Motor neuron (in vitro differentiated cells): ENCODE results near the gene SPOCK1. TPM values are rescaled to one million over a fixed set of nuclear protein-coding genes. Genes with fewer than 3 reads are reported as not detected.
"Not testable (repeated sequence)": the region's sequence is repeated elsewhere in the genome, so short reads cannot be mapped to it uniquely, and the experiment has no call there.

Experiments used
- ATAC-seq, 8 experiments: fragments of 200-7000 bp; cut with Tn5 transposase; replicated peaks in 6 of 8; 2 replicates each; pipeline ENCODE4 v1.8.0; 2021; ENCODE audit warnings: mild to moderate bottlenecking in 8 of 8, moderate library complexity in 8 of 8
- H3K27ac ChIP-seq, 2 donors: fragments of 250-450 bp; sonication (Bioruptor Pico); 2 replicates each; pipeline ENCODE4 v1.9.0; 2021; ENCODE audit warnings: antibody characterized with exemption in 2 of 2, mild to moderate bottlenecking in 2 of 2, moderate library complexity in 1 of 2
- H3K4me1 ChIP-seq, 2 donors: fragments of 250-450 bp; sonication (Bioruptor Pico); replicated peaks in 1 of 2; 2 replicates each; pipeline ENCODE4 v1.6.1; 2021; ENCODE audit warnings: antibody characterized with exemption in 2 of 2, mild to moderate bottlenecking in 2 of 2, moderate library complexity in 1 of 2
- H3K4me3 ChIP-seq, 5 donors: fragments of 250-450 bp; sonication (Bioruptor Pico); 2 replicates each; pipeline ENCODE4 v1.9.0; 2021; ENCODE audit warnings: antibody characterized with exemption in 5 of 5, mild to moderate bottlenecking in 5 of 5, moderate library complexity in 4 of 5
- WGBS, 10 experiments: fragments of 450-650 bp; shearing (Covaris generic); methylation state at CpG; one replicate each; pipeline ENCODE4 v1.0.0; 2022; 5-methylcytosine and 5-hydroxymethylcytosine counted together
- in situ Hi-C, 9 experiments: fragments of 400-800 bp; cut with MboI; loops; one replicate each; pipeline ENCODE4 v1.15.0; 2021; ENCODE audit warnings: low sequenced_read_pairs in 9 of 9, low pct_unique_long_range_greater_than_20kb in 2 of 9; ENCODE audit not compliant: unreplicated experiment in 9 of 9
- total RNA-seq, 8 experiments: library from RNA; unstranded; fragments of 300-600 nt; gene quantifications; 2 replicates each; pipeline versions ENCODE4 v1.2.3 to v1.2.4, GENCODE V29; 2022

The SPOCK1 gene
- total RNA-seq, 8 experiments from 2014 or later = 9.4 to 154 (median 25.1) TPM

DNA sequence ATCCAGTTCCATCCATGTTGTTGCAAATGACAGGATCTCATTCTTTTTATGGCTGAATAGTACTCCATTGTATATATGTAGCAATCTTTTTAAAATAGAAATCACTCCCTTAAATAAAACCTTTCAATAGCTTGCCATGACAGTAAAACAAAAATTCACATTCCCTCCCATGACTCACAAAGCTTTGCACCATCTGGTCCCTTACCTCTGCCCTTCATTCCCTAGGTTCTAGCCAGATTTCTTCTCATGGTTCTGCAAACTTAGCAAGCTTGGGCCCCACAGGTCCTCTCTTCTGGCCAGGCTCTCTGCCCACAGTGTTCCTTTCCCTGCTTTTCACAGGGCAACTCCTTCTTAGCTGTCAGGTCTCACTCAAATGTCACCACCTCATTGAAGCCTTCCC is 4.3 kb upstream of the SPOCK1 start:
- no peak for ATAC-seq
- in situ Hi-C loops = loop anchor here in 3 of 9 experiments (10.0 to 25.0 kb wide), 2 partner anchors 691 to 699 kb away; no protein-coding TSS in a partner anchor
- Histone ChIP-seq H3K4me1 (peaks cover 0 to 8% of the 10 kb centered on the region in 2 donors), H3K27ac (no peak overlapping the region), H3K4me3 (no peak overlapping the region)

- ATAC-seq = no peak
- 54 to 100% (median 81%) methylated on average over 2 to 6 of the region's 8 CpGs; no CpG with 5 or more reads in 1 of the 10 experiments for WGBS, 10 experiments
- peaks cover 0 to 8% of the 10 kb centered on the region in 2 donors for H3K4me1 ChIP-seq
- in situ Hi-C loops = loop anchor here in 3 of 9 experiments (10.0 to 25.0 kb wide), 2 partner anchors 690 to 698 kb away; no protein-coding TSS in a partner anchor
- no peak overlapping the region for H3K4me3 ChIP-seq
- no peak overlapping the region for H3K27ac ChIP-seq
Measured at GRCh38 chr5:137502632-137503031, 3.5 kb upstream of the SPOCK1 start.

- in situ Hi-C loops = loop anchor here in 3 of 9 experiments (10.0 to 25.0 kb wide), 2 partner anchors 690 to 697 kb away; no protein-coding TSS in a partner anchor
- no peak for ATAC-seq
- no peak overlapping the region for H3K4me3 ChIP-seq
- H3K4me1 ChIP-seq = peaks cover 2 to 8% of the 10 kb centered on the region in 2 donors
- H3K27ac ChIP-seq = no peak overlapping the region
- WGBS, 10 experiments = 32 to 100% (median 77%) methylated on average over 1 to 3 of the region's 3 CpGs; no CpG with 5 or more reads in 3 of the 10 experiments
Measured at GRCh38 chr5:137501846-137502406, 2.8 kb upstream of the SPOCK1 start.

DNA sequence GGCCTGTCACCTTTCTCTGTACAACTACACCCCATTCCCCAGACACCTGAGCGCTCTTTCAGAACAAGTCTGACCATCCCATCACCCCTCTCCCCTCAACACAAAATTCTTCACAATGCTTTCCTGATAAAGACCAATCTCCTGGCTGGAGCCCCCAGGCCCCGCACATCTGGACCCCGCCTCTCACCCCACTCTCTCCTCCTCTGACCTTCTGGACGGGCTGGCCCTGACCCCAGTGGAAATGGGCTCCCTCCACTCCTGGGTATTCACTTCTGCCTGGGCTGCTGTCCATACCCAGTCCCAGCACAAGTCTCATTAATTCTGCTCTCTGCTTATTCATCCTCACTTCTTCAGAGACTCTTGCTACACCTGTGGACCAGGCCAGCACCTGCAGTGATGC is 2.1 kb upstream of the SPOCK1 start:
- no peak overlapping the region for H3K27ac ChIP-seq
- no peak for ATAC-seq
- no peak overlapping the region for H3K4me3 ChIP-seq
- peaks cover 2 to 8% of the 10 kb centered on the region in 2 donors for H3K4me1 ChIP-seq
- 17 to 100% methylated on average over 1 of the region's 4 CpGs; no CpG with 5 or more reads in 8 of the 10 experiments for WGBS, 10 experiments
- in situ Hi-C loops = loop anchor here in 3 of 9 experiments (10.0 to 25.0 kb wide), 2 partner anchors 689 to 696 kb away; no protein-coding TSS in a partner anchor

GRCh38 chr5:137500615-137501225 is 1.6 kb upstream of the SPOCK1 start:
- 0 to 93% (median 65%) methylated on average over 1 to 5 of the region's 11 CpGs; no CpG with 5 or more reads in 5 of the 10 experiments for WGBS, 10 experiments
- H3K27ac ChIP-seq = no peak overlapping the region
- H3K4me3 ChIP-seq = no peak overlapping the region
- no peak for ATAC-seq
- peaks cover 2 to 8% of the 10 kb centered on the region in 2 donors for H3K4me1 ChIP-seq
- in situ Hi-C loops = loop anchor here in 3 of 9 experiments (10.0 to 25.0 kb wide), 2 partner anchors 688 to 696 kb away; no protein-coding TSS in a partner anchor

DNA sequence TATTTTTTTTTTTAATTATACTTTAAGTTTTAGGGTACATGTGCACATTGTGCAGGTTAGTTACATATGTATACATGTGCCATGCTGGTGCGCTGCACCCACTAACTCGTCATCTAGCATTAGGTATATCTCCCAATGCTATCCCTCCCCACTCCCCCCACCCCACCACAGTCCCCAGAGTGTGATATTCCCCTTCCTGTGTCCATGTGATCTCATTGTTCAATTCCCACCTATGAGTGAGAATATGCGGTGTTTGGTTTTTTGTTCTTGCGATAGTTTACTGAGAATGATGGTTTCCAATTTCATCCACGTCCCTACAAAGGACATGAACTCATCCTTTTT is 351 bp upstream of the SPOCK1 start:
- not testable (repeated sequence) for H3K27ac ChIP-seq, H3K4me1 ChIP-seq, ATAC-seq
- H3K4me3 ChIP-seq = peak overlapping the region in 1 of 5 donors; percentile 50
- no CpG with 5 or more reads among the region's 5 CpGs for WGBS, 10 experiments
- in situ Hi-C loops = loop anchor here in 6 of 9 experiments (10.0 to 25.0 kb wide), 5 partner anchors 155 to 687 kb away; no protein-coding TSS in a partner anchor

- Histone ChIP-seq H3K4me3 (peak overlapping the region; percentile 44 to 71 (median 50)), H3K27ac (no peak overlapping the region), H3K4me1 (peaks cover 0 to 2% of the 10 kb centered on the region in 2 donors)
- in situ Hi-C loops = loop anchor here in 6 of 9 experiments (10.0 to 25.0 kb wide), 5 partner anchors 154 to 686 kb away; no protein-coding TSS in a partner anchor
- WGBS, 10 experiments = 0% methylated on average over 4 to 12 of the region's 57 CpGs; no CpG with 5 or more reads in 8 of the 10 experiments
- ATAC-seq = peak; percentile 21 to 40 (median 30)
Measured at GRCh38 chr5:137498301-137498735, 808 bp downstream of the SPOCK1 start.

DNA sequence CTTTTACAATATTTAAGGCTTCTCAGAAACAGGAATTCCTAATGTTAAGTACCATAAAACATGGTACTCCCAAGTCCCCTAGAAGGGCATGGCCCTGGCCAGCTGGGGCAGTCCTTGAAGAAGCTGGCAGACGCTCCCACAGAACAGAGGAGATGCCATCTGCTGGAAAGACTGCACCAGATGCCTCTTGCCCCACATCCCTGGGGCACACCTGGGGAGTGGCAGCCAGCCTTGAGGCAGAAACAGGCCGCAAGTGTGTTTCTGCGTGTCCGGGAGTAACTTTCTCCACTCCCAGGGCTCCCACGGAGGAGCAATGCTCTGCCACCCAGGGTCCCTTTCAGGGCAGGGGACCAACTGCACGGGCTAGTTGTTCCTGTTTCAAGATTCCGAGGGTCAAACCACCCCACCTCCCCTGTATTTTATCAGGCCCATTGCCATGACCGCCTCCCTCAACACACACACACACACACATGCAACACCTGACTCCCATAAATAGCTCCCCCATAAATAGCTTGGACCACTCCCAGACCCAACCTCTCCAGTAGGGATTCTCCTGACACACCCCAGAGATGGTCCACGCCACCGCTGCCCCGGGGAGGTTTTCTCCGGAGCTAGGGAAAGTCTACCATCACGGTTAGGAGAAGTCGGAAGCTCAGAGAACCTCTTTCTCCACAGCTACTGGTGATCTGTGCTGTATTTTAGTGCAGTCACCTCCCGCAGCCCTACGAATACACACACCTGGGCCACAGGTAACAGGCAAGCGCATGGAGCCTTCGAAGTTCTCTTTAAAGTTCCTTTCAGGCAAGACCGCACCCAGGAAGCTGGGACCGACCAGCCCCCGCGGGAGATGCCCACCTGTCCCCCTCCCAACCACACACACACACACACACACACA is 1.5 kb downstream of the SPOCK1 start:
- peak in 3 of 8 experiments; percentile 6 to 58 (median 12) for ATAC-seq
- 23 to 100% (median 84%) methylated on average over 1 to 6 of the region's 22 CpGs; no CpG with 5 or more reads in 3 of the 10 experiments for WGBS, 10 experiments
- Histone ChIP-seq H3K4me3 (peak overlapping the region; percentile 44 to 71 (median 50)), H3K27ac (no peak overlapping the region), H3K4me1 (peaks cover 0 to 2% of the 10 kb centered on the region in 2 donors)
- in situ Hi-C loops = loop anchor here in 6 of 9 experiments (10.0 to 25.0 kb wide), 5 partner anchors 153 to 685 kb away; no protein-coding TSS in a partner anchor

DNA sequence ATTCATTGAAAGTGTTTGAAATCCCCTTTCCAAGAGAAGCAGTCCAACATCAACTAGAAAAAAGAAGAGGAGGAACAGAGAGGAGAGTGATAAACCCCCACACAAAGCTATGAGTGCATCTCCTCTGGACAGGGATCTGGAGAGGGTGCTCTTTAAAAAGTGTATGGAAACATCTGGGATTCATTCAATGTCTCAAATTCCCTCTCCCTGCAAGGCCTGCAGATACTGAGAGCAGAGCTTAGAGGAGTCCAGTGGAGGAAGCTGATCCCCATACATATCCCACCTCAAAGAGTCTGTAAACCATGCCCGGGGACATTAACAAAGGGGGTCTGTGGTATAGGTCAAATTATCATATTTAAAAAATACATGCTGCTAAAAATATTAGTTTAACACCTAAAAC is 2.2 kb downstream of the SPOCK1 start:
- H3K4me3 ChIP-seq = peak overlapping the region in 2 of 5 donors; percentile 5 to 50
- no peak overlapping the region for H3K27ac ChIP-seq
- peaks cover 0 to 2% of the 10 kb centered on the region in 2 donors for H3K4me1 ChIP-seq
- in situ Hi-C loops = loop anchor here in 6 of 9 experiments (10.0 to 25.0 kb wide), 5 partner anchors 152 to 685 kb away; no protein-coding TSS in a partner anchor
- WGBS, 10 experiments = 0 to 83% (median 63%) methylated on average over 1 of the region's 1 CpG; no CpG with 5 or more reads in 4 of the 10 experiments
- peak in 1 of 8 experiments; percentile 14 for ATAC-seq

DNA sequence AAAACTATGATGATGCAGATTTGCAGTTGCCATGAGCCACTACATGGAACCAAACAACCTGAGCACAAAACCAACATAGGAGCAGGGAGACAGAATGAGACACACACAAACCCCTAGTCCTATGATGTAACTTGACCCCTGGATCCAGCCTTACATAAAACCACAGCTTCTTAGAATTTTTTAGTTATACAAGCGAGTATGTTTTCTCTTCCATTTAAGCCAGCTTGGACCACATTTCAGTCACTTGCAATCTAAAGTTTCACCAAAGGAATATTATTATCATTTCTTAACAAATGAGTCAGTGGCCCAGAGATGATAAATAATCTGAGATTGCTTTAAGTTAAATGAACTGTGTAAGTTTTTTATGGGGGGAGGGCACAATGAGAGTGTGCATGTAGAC is 6.8 kb downstream of the SPOCK1 start:
- ATAC-seq = no peak
- 73 to 100% (median 80%) methylated on average over 1 of the region's 1 CpG; no CpG with 5 or more reads in 5 of the 10 experiments for WGBS, 10 experiments
- Histone ChIP-seq H3K4me1 (peaks cover 0 to under 1% of the 10 kb centered on the region in 2 donors), H3K27ac (no peak overlapping the region), H3K4me3 (no peak overlapping the region)
- in situ Hi-C loops = loop anchor here in 6 of 9 experiments (10.0 to 25.0 kb wide), 5 partner anchors 148 to 680 kb away; no protein-coding TSS in a partner anchor

- no peak overlapping the region for H3K27ac ChIP-seq
- no peaks in the 10 kb centered on the region for H3K4me1 ChIP-seq
- in situ Hi-C loops = loop anchor here in 6 of 9 experiments (10.0 to 25.0 kb wide), 5 partner anchors 146 to 679 kb away; no protein-coding TSS in a partner anchor
- no peak overlapping the region for H3K4me3 ChIP-seq
- ATAC-seq = peak in 6 of 8 experiments; percentile 34 to 85 (median 61)
- WGBS, 10 experiments = 0 to 72% (median 67%) methylated on average over 1 to 4 of the region's 4 CpGs; no CpG with 5 or more reads in 1 of the 10 experiments
Measured at GRCh38 chr5:137491121-137491520, 8.0 kb downstream of the SPOCK1 start.

- in situ Hi-C loops = loop anchor here in 6 of 9 experiments (10.0 to 25.0 kb wide), 5 partner anchors 146 to 678 kb away; no protein-coding TSS in a partner anchor
- Histone ChIP-seq H3K27ac (no peak overlapping the region), H3K4me1 (no peaks in the 10 kb centered on the region), H3K4me3 (no peak overlapping the region)
- no peak for ATAC-seq
- 80 to 100% (median 92%) methylated on average over 1 to 3 of the region's 3 CpGs; no CpG with 5 or more reads in 5 of the 10 experiments for WGBS, 10 experiments
Measured at GRCh38 chr5:137490591-137490990, 8.5 kb downstream of the SPOCK1 start.
